OCI-LY7 (cell line): ENCODE results near the gene ITSN2. TPM values are rescaled to one million over a fixed set of nuclear protein-coding genes. Genes with fewer than 3 reads are reported as not detected.
"Not testable (repeated sequence)": the region's sequence is repeated elsewhere in the genome, so short reads cannot be mapped to it uniquely, and the experiment has no call there.

Experiments used
- BruUV-seq: library from RNA; stranded (reverse); fragments of 400-500 nt; replicated peaks from 2 replicates; lab custom pipeline; 2021; lab: Mats Ljungman, UMichigan
- CTCF ChIA-PET: fragments of 300-600 bp; sonication (Branson Sonifier 250); formaldehyde crosslinking; loops from one replicate; lab custom pipeline; 2022; ENCODE audit warnings: antibody characterized with exemption; ENCODE audit not compliant: unreplicated experiment; lab: Charles Lee
- POLR2A ChIA-PET: fragments of 300-600 bp; sonication (Branson Sonifier 250); formaldehyde crosslinking; loops from one replicate; lab custom pipeline; 2022; ENCODE audit warnings: antibody characterized with exemption; lab: Charles Lee
- DNase-seq: peaks from one replicate; pipeline ENCODE4 v3.0.0-alpha.2; 2015; ENCODE audit warnings: low spot score
- H2AFZ ChIP-seq: fragments of 200-600 bp; sonication (generic), shearing (Covaris generic); 2 replicates; pipeline ENCODE4 v1.6.1; 2014; ENCODE audit warnings: mild to moderate bottlenecking, antibody characterized with exemption, low read length, moderate library complexity
- H3K27ac ChIP-seq: fragments of 200-600 bp; sonication (generic); 2 replicates; pipeline ENCODE4 v1.5.1; 2014; ENCODE audit warnings: mixed run types, low read depth, mild to moderate bottlenecking, moderate library complexity, low read length, inconsistent platforms; ENCODE audit not compliant: poor library complexity, severe bottlenecking
- H3K36me3 ChIP-seq: fragments of 200-600 bp; sonication (generic); 2 replicates; pipeline ENCODE4 v1.6.1; 2014; ENCODE audit warnings: mild to moderate bottlenecking, antibody characterized with exemption, low read length, moderate library complexity, mixed read lengths; ENCODE audit not compliant: insufficient read depth
- H3K4me1 ChIP-seq: fragments of 200-600 bp; sonication (generic); 2 replicates; pipeline ENCODE4 v1.5.1; 2014; ENCODE audit warnings: mild to moderate bottlenecking, low read length; ENCODE audit not compliant: insufficient read depth, poor library complexity, severe bottlenecking
- H3K4me2 ChIP-seq: fragments of 200-600 bp; sonication (generic); 2 replicates; pipeline ENCODE4 v1.6.1; 2014; ENCODE audit warnings: mild to moderate bottlenecking, low read length
- H3K4me3 ChIP-seq: fragments of 200-600 bp; sonication (generic); 2 replicates; pipeline ENCODE4 v1.5.1; 2014; ENCODE audit warnings: mild to moderate bottlenecking, low read depth, low read length; ENCODE audit not compliant: poor library complexity, severe bottlenecking
- H3K79me2 ChIP-seq: fragments of 200-600 bp; sonication (generic); 2 replicates; pipeline ENCODE4 v1.6.1; 2016; ENCODE audit warnings: low read depth, mild to moderate bottlenecking, low read length, moderate library complexity, mixed read lengths; ENCODE audit not compliant: insufficient read depth
- H3K9me2 ChIP-seq: fragments of 200-600 bp; sonication (generic); 2 replicates; pipeline ENCODE4 v1.6.1; 2016; ENCODE audit warnings: mild to moderate bottlenecking, low read length, mixed read lengths; ENCODE audit not compliant: insufficient read depth
- H3K9me3 ChIP-seq: fragments of 200-600 bp; sonication (generic); 2 replicates; pipeline ENCODE4 v1.6.1; 2014; ENCODE audit warnings: mild to moderate bottlenecking, mixed run types, low read length, mixed read lengths
- H4K20me1 ChIP-seq: fragments of 200-600 bp; sonication (generic); 2 replicates; pipeline ENCODE4 v1.6.1; 2014; ENCODE audit warnings: mild to moderate bottlenecking, antibody characterized with exemption, low read length, moderate library complexity, mixed read lengths; ENCODE audit not compliant: insufficient read depth
- CTCF ChIP-seq: fragments of 200-600 bp; sonication (generic); conservative IDR thresholded peaks from 2 replicates; pipeline ENCODE4 v1.5.1; 2014; ENCODE audit warnings: mild to moderate bottlenecking, antibody characterized with exemption, low read length, moderate library complexity, mixed read lengths
- EZH2phosphoT487 ChIP-seq: fragments of 200-600 bp; sonication (generic); IDR thresholded peaks from 2 replicates; pipeline ENCODE4 v1.6.1; 2018; ENCODE audit warnings: low read depth, borderline replicate concordance, mild to moderate bottlenecking, mixed run types, antibody characterized with exemption, low read length, moderate library complexity, mixed read lengths
- intact Hi-C: fragments of 100-400 bp; cut with micrococcal nuclease; formaldehyde crosslinking; loops from one replicate; pipeline ENCODE4 v1.10.0; 2022; ENCODE audit not compliant: unreplicated experiment
- total RNA-seq, 2 experiments: library from RNA; depleted of rRNA in 1 of 2; stranded (reverse); fragments of >200 nt in 1 of 2; shearing (Covaris generic) in 1 of 2; gene quantifications; 2 replicates each; pipeline ENCODE4 v1.2.3, GENCODE V29; 2014 to 2022

Gene ITSN2
- total RNA-seq, 2 experiments from 2014 or later, result 25.4 to 65.7 TPM

- H4K20me1 ChIP-seq, result 0 out of 2 replicates have a peak, but pooled peaks cover 11% of the 10 kb centered on the region
- H3K9me3 ChIP-seq, result no peaks in the 10 kb centered on the region
- no peaks in the 10 kb centered on the region; the same call in 1 of the 2 replicates for H3K9me2 ChIP-seq
- H3K36me3 ChIP-seq, result no peaks in the 10 kb centered on the region; the same call in 1 of the 2 replicates
- H3K4me3 ChIP-seq, result no peak overlapping the region
- POLR2A ChIA-PET, result interaction anchor here (0.7 to 2.1 kb wide), 8 partner anchors 10 to 136 kb away, joined by 3 to 9 read pairs (median 4); partner anchors contain the start of gene ITSN2
- peaks cover 60% of the 10 kb centered on the region for H3K79me2 ChIP-seq
- peak overlapping the region; percentile 44 for H3K4me2 ChIP-seq
- no peak overlapping the region for H2AFZ ChIP-seq
- TF ChIP-seq EZH2phosphoT487 (no peak), CTCF (no peak)
- CTCF ChIA-PET, result no interaction called here
- peak overlapping the region; percentile 8 for H3K27ac ChIP-seq
- intact Hi-C loops, result no loop called here
- no TSS peak for BruUV-seq
- H3K4me1 ChIP-seq, result peaks cover 29% of the 10 kb centered on the region
- peak; percentile 23 for DNase-seq
These were observed 18.0 kb downstream of the ITSN2 start for GRCh38 chr2:24342110-24342910.

DNA sequence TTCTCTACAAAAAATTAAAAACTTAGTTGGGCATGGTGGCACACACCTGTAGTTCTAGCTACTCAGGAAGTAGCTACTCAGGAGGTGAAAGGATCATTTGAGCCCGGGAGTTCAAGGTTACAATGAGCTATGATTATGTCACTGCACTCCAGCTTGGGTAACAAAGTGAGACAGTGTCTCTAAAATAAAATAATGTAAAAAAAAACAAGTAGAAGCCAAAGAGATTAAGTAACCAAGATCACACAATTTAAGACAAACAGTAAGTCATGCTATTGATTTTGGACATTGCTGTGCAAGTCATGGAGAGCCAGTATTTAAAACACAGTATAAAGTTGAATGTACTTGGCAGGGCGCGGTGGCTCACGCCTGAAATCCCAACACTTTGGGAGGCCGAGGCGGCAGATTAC, 20.5 kb downstream of the ITSN2 start:
- no peak for DNase-seq
- Histone ChIP-seq H4K20me1 (0 out of 2 replicates have a peak, but pooled peaks cover 11% of the 10 kb centered on the region), H3K27ac (no peak overlapping the region), H3K9me3 (no peaks in the 10 kb centered on the region), H3K4me2 (no peak overlapping the region), H3K9me2 (no peaks in the 10 kb centered on the region), H3K4me3 (no peak overlapping the region), H3K36me3 (no peaks in the 10 kb centered on the region; the same call in 1 of the 2 replicates), H2AFZ (no peak overlapping the region), H3K4me1 (peaks cover 29% of the 10 kb centered on the region), H3K79me2 (peaks cover 36% of the 10 kb centered on the region)
- TF ChIP-seq EZH2phosphoT487 (no peak), CTCF (no peak)
- ChIA-PET CTCF (no interaction called here), POLR2A (interaction anchor here (0.5 to 3.9 kb wide), 6 partner anchors 10 to 469 kb away, joined by 3 to 22 read pairs (median 4); no protein-coding TSS in a partner anchor)
- no TSS peak for BruUV-seq
- intact Hi-C loops, result no loop called here

- H3K36me3 ChIP-seq, H3K27ac ChIP-seq, H3K9me2 ChIP-seq, DNase-seq, BruUV-seq, H3K4me3 ChIP-seq, intact Hi-C loops, H2AFZ ChIP-seq, H4K20me1 ChIP-seq, H3K4me2 ChIP-seq, H3K9me3 ChIP-seq, CTCF ChIA-PET: not testable (repeated sequence)
- Histone ChIP-seq H3K79me2 (peaks cover 28% of the 10 kb centered on the region), H3K4me1 (peaks cover 28% of the 10 kb centered on the region)
- POLR2A ChIA-PET, result interaction anchor here (0.6 to 3.9 kb wide), 6 partner anchors 9 to 470 kb away, joined by 3 to 22 read pairs (median 4); no protein-coding TSS in a partner anchor
These were observed 21.2 kb downstream of the ITSN2 start for GRCh38 chr2:24339098-24339497.
